NB4 (cell line): Measurements from ENCODE around the gene DUSP28.

ENCODE experiments used
- DNase-seq: peaks from one replicate; pipeline ENCODE4 v3.0.0; 2010; ENCODE audit warnings: low read depth
- H3K4me3 ChIP-seq: one replicate; pipeline ENCODE4 v1.5.1; 2011; ENCODE audit warnings: mild to moderate bottlenecking, low read depth, low read length, moderate library complexity
- CTCF ChIP-seq: IDR thresholded peaks from one replicate; pipeline ENCODE4 v1.5.1; 2012; ENCODE audit warnings: low read depth, low read length
- MAX ChIP-seq: IDR thresholded peaks from 2 replicates; pipeline ENCODE4 v1.6.1; 2011; ENCODE audit warnings: low read depth, low read length
- MYC ChIP-seq: IDR thresholded peaks from 2 replicates; pipeline ENCODE4 v1.6.1; 2011; ENCODE audit warnings: low read depth, low read length
- POLR2A ChIP-seq: IDR thresholded peaks from 2 replicates; pipeline ENCODE4 v1.6.1; 2011; ENCODE audit warnings: mild to moderate bottlenecking; ENCODE audit not compliant: insufficient read length; ENCODE audit errors: extremely low read depth

DUSP28 gene

GRCh38 chr2:240573516-240574385 lies 13.6 kb downstream of the DUSP28 start:
- DNase-seq = no peak
- no peak overlapping the region for H3K4me3 ChIP-seq
- TF ChIP-seq MYC = no peak
- TF ChIP-seq MAX = no peak
- no peak for TF ChIP-seq CTCF
- no peak for TF ChIP-seq POLR2A

- DNase-seq = no peak
- TF ChIP-seq CTCF (no peak), POLR2A (no peak), MAX (no peak), MYC (no peak)
- H3K4me3 ChIP-seq = no peak overlapping the region
Observed at GRCh38 chr2:240574386-240575100, 14.4 kb downstream of the DUSP28 start.

- no peak overlapping the region for H3K4me3 ChIP-seq
- no peak for TF ChIP-seq CTCF
- no peak for TF ChIP-seq POLR2A
- TF ChIP-seq MYC = no peak
- no peak for TF ChIP-seq MAX
- DNase-seq = no peak
Observed at GRCh38 chr2:240575101-240575965, 15.2 kb downstream of the DUSP28 start.

GRCh38 chr2:240576036-240576435 lies 15.9 kb downstream of the DUSP28 start:
- H3K4me3 ChIP-seq = no peak overlapping the region
- DNase-seq = no peak
- TF ChIP-seq POLR2A (no peak), MYC (no peak), MAX (no peak), CTCF (no peak)

- H3K4me3 ChIP-seq = no peak overlapping the region
- DNase-seq = no peak
- no peak for TF ChIP-seq MAX
- no peak for TF ChIP-seq CTCF
- TF ChIP-seq MYC = no peak
- TF ChIP-seq POLR2A = no peak
Observed at GRCh38 chr2:240576436-240577205, 16.5 kb downstream of the DUSP28 start.
